Kidney (tissue), 14 donors: ENCODE results near the gene EPB41L3. TPM values are rescaled to one million over a fixed set of nuclear protein-coding genes. Genes with fewer than 3 reads are reported as not detected.

Experiments used
- DNase-seq, 5 donors: peaks; one replicate each; pipeline ENCODE4 v3.0.0-alpha.2; 2013 to 2020
- FAIRE-seq: peaks from 2 replicates; lab custom pipeline; 2012; peaks lifted over from hg19 to GRCh38; lab: Jason Lieb, UNC
- H3K27ac ChIP-seq, 2 donors: one replicate each; pipeline ENCODE4 v1.7.0; 2013; ENCODE audit warnings: low read depth in 2 of 2, low read length in 2 of 2, inconsistent platforms in 1 of 2
- H3K27me3 ChIP-seq: one replicate; pipeline ENCODE4 v1.7.1; 2013; ENCODE audit warnings: low read length, inconsistent platforms; ENCODE audit not compliant: control insufficient read depth, insufficient read depth
- H3K36me3 ChIP-seq, 3 donors: one replicate each; pipeline versions ENCODE4 v1.7.0 to v1.7.1; 2013; ENCODE audit warnings: low read length in 3 of 3, control low read depth in 1 of 3, inconsistent platforms in 1 of 3; ENCODE audit not compliant: insufficient read depth in 3 of 3, control insufficient read depth in 2 of 3
- H3K4me1 ChIP-seq, 3 donors: one replicate each; pipeline versions ENCODE4 v1.7.0 to v1.7.1; 2013; ENCODE audit warnings: low read length in 3 of 3, inconsistent platforms in 1 of 3, low read depth in 1 of 3; ENCODE audit not compliant: control insufficient read depth in 2 of 3, insufficient read depth in 2 of 3
- H3K4me3 ChIP-seq, 3 donors: one replicate each; pipeline versions ENCODE4 v1.7.0 to v1.8.1; 2013; ENCODE audit warnings: low read length in 3 of 3, control low read depth in 1 of 3, inconsistent platforms in 1 of 3
- H3K9ac ChIP-seq, 3 donors: one replicate each; pipeline versions ENCODE4 v1.7.0 to v1.7.1; 2013; ENCODE audit warnings: low read length in 3 of 3, control low read depth in 1 of 3, inconsistent platforms in 1 of 3
- H3K9me3 ChIP-seq, 3 donors: one replicate each; pipeline versions ENCODE4 v1.7.0 to v1.7.1; 2013; ENCODE audit warnings: low read length in 3 of 3, control low read depth in 1 of 3, inconsistent platforms in 1 of 3; ENCODE audit not compliant: control insufficient read depth in 2 of 3, insufficient read depth in 1 of 3
- CTCF ChIP-seq: IDR thresholded peaks from 3 replicates; pipeline ENCODE4 v1.5.1; 2012; ENCODE audit warnings: mild to moderate bottlenecking, moderate library complexity, borderline replicate concordance; ENCODE audit not compliant: insufficient read depth; ENCODE audit errors: extremely low read depth
- intact Hi-C: fragments of 100-400 bp; cut with DNase I; formaldehyde crosslinking; loops from one replicate; pipeline ENCODE4 v1.11.1; 2022
- polyA plus RNA-seq: library from polyadenylated mRNA; stranded (reverse); fragments of 350-450 nt; fragmentation: Illumina TruSeq; extraction: RNeasy Lipid Tissue Mini Kit (QIAGEN cat#74804); gene quantifications from one replicate; pipeline ENCODE4 v1.2.3, GENCODE V29; 2014; ENCODE audit warnings: low read depth, low replicate concordance; ENCODE audit not compliant: insufficient read depth
- total RNA-seq: library from RNA; stranded (reverse); fragmentation: NEBNext Ultra II Directional; extraction: Animal tissue kit (Norgen Biotek cat#: 25700); gene quantifications from one replicate; pipeline ENCODE4 v1.2.1, GENCODE V29; 2021
- donor health status: control.
- donor health status: control.
- donor health status: control.
- donor health status: control.
- donor health status: control.
- donor health status: DM: yes; HTN: yes; CAD: no.
- donor health status: Normal renal cell carcinoma (clear cell type).

Gene EPB41L3
- total and polyA plus RNA-seq, 2 donors from 2014 or later, result 35.3 to 44.6 TPM

- no peak overlapping the region for H3K27ac ChIP-seq
These were observed 62.2 kb downstream of the EPB41L3 start for GRCh38 chr18:5481621-5482020.

DNA sequence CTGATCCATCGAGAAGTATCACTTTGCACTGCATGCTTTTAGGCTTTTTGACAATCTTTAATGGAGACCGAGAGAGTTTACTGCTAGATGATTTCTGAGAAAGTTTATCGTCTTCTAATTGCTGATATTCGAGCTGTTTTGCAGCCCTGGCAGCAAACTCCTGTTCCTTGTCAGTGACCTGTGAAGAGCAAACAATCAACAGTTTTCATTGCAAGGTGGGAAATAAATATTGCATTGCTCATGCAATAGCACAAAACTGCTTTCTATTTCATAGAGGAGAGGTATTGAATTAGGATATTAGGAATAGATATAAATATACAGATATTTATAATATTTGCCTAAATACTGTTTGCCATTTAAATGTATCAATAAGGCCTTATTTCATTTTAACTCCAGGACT lies 65.5 kb downstream of the EPB41L3 start:
- no peak overlapping the region for H3K4me3 ChIP-seq
- intact Hi-C loops, result no loop called here
- H3K27ac ChIP-seq, result no peak overlapping the region
- peaks cover 0 to 3% (median 0%) of the 10 kb centered on the region in 3 donors for H3K4me1 ChIP-seq
- no peaks in the 10 kb centered on the region for H3K27me3 ChIP-seq
- H3K9ac ChIP-seq, result no peak overlapping the region
- peaks cover 0 to 4% (median 0%) of the 10 kb centered on the region in 3 donors for H3K36me3 ChIP-seq
- DNase-seq (no peak), FAIRE-seq (no peak)
- no peaks in the 10 kb centered on the region for H3K9me3 ChIP-seq
- no peak for TF ChIP-seq CTCF

More at GRCh38 chr18:5481621-5482020, 62.2 kb downstream of the EPB41L3 start:
- Histone ChIP-seq H3K9ac (no peak overlapping the region), H3K27me3 (no peaks in the 10 kb centered on the region), H3K36me3 (peaks cover 0 to 4% (median under 1%) of the 10 kb centered on the region in 3 donors), H3K4me3 (no peak overlapping the region), H3K4me1 (no peaks in the 10 kb centered on the region), H3K9me3 (no peaks in the 10 kb centered on the region)
- no peak for DNase-seq
- FAIRE-seq, result no peak
- TF ChIP-seq CTCF, result no peak
- intact Hi-C loops, result no loop called here

- Histone ChIP-seq H3K9ac (no peak overlapping the region), H3K36me3 (peaks cover 0 to 4% (median 0%) of the 10 kb centered on the region in 3 donors), H3K27ac (no peak overlapping the region), H3K9me3 (no peaks in the 10 kb centered on the region), H3K4me3 (no peak overlapping the region), H3K27me3 (no peaks in the 10 kb centered on the region), H3K4me1 (peaks cover 0 to 3% (median 0%) of the 10 kb centered on the region in 3 donors)
- DNase-seq (no peak), FAIRE-seq (no peak)
- no peak for TF ChIP-seq CTCF
- intact Hi-C loops, result no loop called here
These were observed 66.6 kb downstream of the EPB41L3 start for GRCh38 chr18:5476961-5477800.
